Thyroid gland (tissue), 4 donors: ENCODE results near the gene MTHFR. TPM values are rescaled to one million over a fixed set of nuclear protein-coding genes. Genes with fewer than 3 reads are reported as not detected.

Source experiments
- DNase-seq, 2 donors: peaks; one replicate each; pipeline ENCODE4 v3.0.0-alpha.2; 2019
- H3K27ac ChIP-seq, 3 donors: fragments of 200-600 bp; sonication (generic); 1 replicate in 2 of 3; 2 replicates in 1 of 3; pipeline ENCODE4 v1.5.1; 2016 to 2019; ENCODE audit warnings: mild to moderate bottlenecking in 1 of 3, moderate library complexity in 1 of 3
- H3K27me3 ChIP-seq: fragments of 200-600 bp; sonication (generic); one replicate; pipeline ENCODE4 v1.5.1; 2019
- H3K36me3 ChIP-seq, 2 donors: fragments of 200-600 bp; sonication (generic); one replicate each; pipeline ENCODE4 v1.5.1; 2016 to 2019
- H3K4me1 ChIP-seq, 2 donors: fragments of 200-600 bp; sonication (generic); one replicate each; pipeline ENCODE4 v1.5.1; 2017 to 2019
- H3K4me3 ChIP-seq, 3 donors: fragments of 200-600 bp; sonication (generic); replicated peaks in 1 of 3; 1 replicate in 2 of 3; 2 replicates in 1 of 3; pipeline ENCODE4 v1.5.1; 2016; ENCODE audit warnings: mild to moderate bottlenecking in 1 of 3
- H3K9me3 ChIP-seq: fragments of 200-600 bp; sonication (generic); one replicate; pipeline ENCODE4 v1.5.1; 2017
- CTCF ChIP-seq, 6 experiments: fragments of 200-600 bp in 3 of 6; fragments of 450-650 bp in 3 of 6; sonication (generic) in 3 of 6; IDR thresholded peaks; one replicate each; pipeline ENCODE4 v1.5.1; 2016 to 2019; ENCODE audit warnings: antibody characterized with exemption in 6 of 6, mild to moderate bottlenecking in 2 of 6, inconsistent platforms in 1 of 6, moderate library complexity in 1 of 6
- POLR2A ChIP-seq, 2 donors: fragments of 450-650 bp; IDR thresholded peaks; one replicate each; pipeline ENCODE4 v1.6.1; 2017; ENCODE audit warnings: antibody characterized with exemption in 2 of 2, mild to moderate bottlenecking in 2 of 2, moderate library complexity in 1 of 2
- WGBS, 2 donors: methylation state at CpG; one replicate each; pipeline ENCODE4 v1.1.5; 2017; 5-methylcytosine and 5-hydroxymethylcytosine counted together
- intact Hi-C: fragments of 100-400 bp; cut with DNase I; formaldehyde crosslinking; loops from one replicate; pipeline ENCODE4 v1.15.1; 2023
- total RNA-seq, 4 donors: library from RNA; depleted of rRNA; stranded (reverse); fragments of >200 nt; gene quantifications; one replicate each; pipeline ENCODE4 v1.2.3, GENCODE V29; 2016

The MTHFR gene
- total RNA-seq, 4 donors from 2014 or later, result 52.8 to 96.9 (median 65.6) TPM

DNA sequence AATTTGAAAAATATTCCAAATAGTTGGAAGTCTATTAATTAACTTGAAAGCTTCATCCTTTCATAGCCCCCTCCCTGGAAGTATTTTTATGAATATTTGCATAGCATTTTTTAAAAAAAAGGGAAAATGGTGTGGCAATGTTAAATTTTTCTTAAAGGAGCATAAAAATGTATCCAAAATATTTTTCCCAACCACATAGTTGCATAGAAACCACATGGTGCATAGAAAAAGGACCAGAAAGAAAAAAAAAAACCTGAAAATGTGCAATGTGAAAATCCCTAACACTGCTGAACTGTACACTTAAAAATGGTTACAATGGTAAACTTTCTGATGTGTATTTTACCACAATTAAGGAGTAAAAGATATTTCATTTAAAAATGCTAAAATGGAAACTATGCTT, 35.8 kb downstream of the MTHFR start:
- Histone ChIP-seq H3K27ac (no peak overlapping the region), H3K9me3 (no peaks in the 10 kb centered on the region), H3K4me1 (no peaks in the 10 kb centered on the region), H3K36me3 (no peaks in the 10 kb centered on the region), H3K27me3 (no peaks in the 10 kb centered on the region), H3K4me3 (no peak overlapping the region)
- no peak for DNase-seq
- TF ChIP-seq CTCF (IDR thresholded peaks at IDR 0.05) (no peak), POLR2A (IDR thresholded peaks at IDR 0.05) (no peak)
- intact Hi-C loops, result no loop called here

DNA sequence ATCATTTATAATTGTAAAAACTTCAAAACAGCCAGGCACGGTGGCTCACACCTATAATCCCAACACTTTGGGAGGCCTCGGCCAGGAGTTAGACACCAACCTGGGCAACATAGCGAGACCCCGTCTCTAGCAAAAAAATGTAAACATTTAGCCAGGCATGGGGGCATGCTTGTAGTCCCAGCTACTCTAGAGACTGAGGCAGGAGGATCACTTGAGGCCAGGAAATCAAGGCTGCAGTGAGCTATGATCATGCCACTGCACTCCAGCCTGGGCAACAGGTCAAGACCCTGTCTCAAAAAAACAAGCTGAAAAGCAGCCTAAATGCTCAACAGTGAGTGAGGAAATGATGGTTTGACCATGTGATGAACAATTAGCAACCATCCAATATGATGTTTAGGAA, 36.5 kb downstream of the MTHFR start:
- DNase-seq, result no peak
- intact Hi-C loops, result no loop called here
- Histone ChIP-seq H3K4me3 (no peak overlapping the region), H3K4me1 (no peaks in the 10 kb centered on the region), H3K36me3 (no peaks in the 10 kb centered on the region), H3K9me3 (no peaks in the 10 kb centered on the region), H3K27ac (no peak overlapping the region), H3K27me3 (no peaks in the 10 kb centered on the region)
- TF ChIP-seq CTCF (IDR thresholded peaks at IDR 0.05) (no peak), POLR2A (IDR thresholded peaks at IDR 0.05) (no peak)
- WGBS, 2 donors, result 74 to 93% methylated on average over 4 of the region's 4 CpGs

- Histone ChIP-seq H3K36me3 (no peaks in the 10 kb centered on the region), H3K9me3 (no peaks in the 10 kb centered on the region), H3K4me1 (no peaks in the 10 kb centered on the region), H3K27ac (no peak overlapping the region), H3K27me3 (no peaks in the 10 kb centered on the region), H3K4me3 (no peak overlapping the region)
- no peak for DNase-seq
- intact Hi-C loops, result no loop called here
- 61 to 78% methylated on average over 2 to 4 of the region's 4 CpGs for WGBS, 2 donors
- TF ChIP-seq POLR2A (IDR thresholded peaks at IDR 0.05), result no peak
- TF ChIP-seq CTCF (IDR thresholded peaks at IDR 0.05), result no peak
Observed at GRCh38 chr1:11768821-11769220, 36.9 kb downstream of the MTHFR start.

- no peak for TF ChIP-seq CTCF (IDR thresholded peaks at IDR 0.05)
- TF ChIP-seq POLR2A (IDR thresholded peaks at IDR 0.05), result no peak
- H3K27me3 ChIP-seq, result no peaks in the 10 kb centered on the region
- no peaks in the 10 kb centered on the region for H3K4me1 ChIP-seq
- no peak overlapping the region for H3K27ac ChIP-seq
- DNase-seq, result no peak
- H3K36me3 ChIP-seq, result no peaks in the 10 kb centered on the region
- intact Hi-C loops, result no loop called here
- no peaks in the 10 kb centered on the region for H3K9me3 ChIP-seq
- no peak overlapping the region for H3K4me3 ChIP-seq
- 88% methylated on average over 10 to 16 of the region's 16 CpGs for WGBS, 2 donors
Observed at GRCh38 chr1:11767922-11768704, 37.7 kb downstream of the MTHFR start.

DNA sequence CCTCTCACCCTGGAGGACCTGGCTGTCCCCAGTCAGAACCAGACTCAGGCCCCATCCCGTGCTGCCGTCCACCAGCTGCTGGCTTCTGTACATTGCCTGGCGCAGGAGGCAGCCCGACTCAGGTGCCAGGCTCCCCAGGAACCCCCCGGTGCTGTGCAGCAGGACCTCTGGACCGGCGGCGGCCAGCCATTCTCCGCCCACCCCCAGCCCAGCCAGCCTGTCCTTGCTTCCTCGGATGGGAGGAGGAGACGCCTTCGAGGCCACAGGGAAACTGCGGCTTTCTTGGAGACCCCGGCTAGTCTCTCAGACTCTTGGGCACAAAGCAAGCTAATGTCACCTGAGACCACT, 39.4 kb downstream of the MTHFR start:
- WGBS, 2 donors, result 70 to 79% methylated on average over 2 to 4 of the region's 14 CpGs
- TF ChIP-seq CTCF (IDR thresholded peaks at IDR 0.05) (no peak), POLR2A (IDR thresholded peaks at IDR 0.05) (no peak)
- peaks cover 0 to 5% of the 10 kb centered on the region in 2 donors for H3K4me1 ChIP-seq
- H3K9me3 ChIP-seq, result no peaks in the 10 kb centered on the region
- H3K27me3 ChIP-seq, result no peaks in the 10 kb centered on the region
- H3K4me3 ChIP-seq, result no peak overlapping the region
- H3K27ac ChIP-seq, result no peak overlapping the region
- intact Hi-C loops, result no loop called here
- H3K36me3 ChIP-seq, result no peaks in the 10 kb centered on the region
- DNase-seq, result no peak
